ENCODE measurements around the gene USP48. TPM values are rescaled to one million over a fixed set of nuclear protein-coding genes. Genes with fewer than 3 reads are reported as not detected.

The USP48 gene
- total and polyA plus RNA-seq, 12 donors = 13.8 to 45.0 (median 36.1) TPM

DNA sequence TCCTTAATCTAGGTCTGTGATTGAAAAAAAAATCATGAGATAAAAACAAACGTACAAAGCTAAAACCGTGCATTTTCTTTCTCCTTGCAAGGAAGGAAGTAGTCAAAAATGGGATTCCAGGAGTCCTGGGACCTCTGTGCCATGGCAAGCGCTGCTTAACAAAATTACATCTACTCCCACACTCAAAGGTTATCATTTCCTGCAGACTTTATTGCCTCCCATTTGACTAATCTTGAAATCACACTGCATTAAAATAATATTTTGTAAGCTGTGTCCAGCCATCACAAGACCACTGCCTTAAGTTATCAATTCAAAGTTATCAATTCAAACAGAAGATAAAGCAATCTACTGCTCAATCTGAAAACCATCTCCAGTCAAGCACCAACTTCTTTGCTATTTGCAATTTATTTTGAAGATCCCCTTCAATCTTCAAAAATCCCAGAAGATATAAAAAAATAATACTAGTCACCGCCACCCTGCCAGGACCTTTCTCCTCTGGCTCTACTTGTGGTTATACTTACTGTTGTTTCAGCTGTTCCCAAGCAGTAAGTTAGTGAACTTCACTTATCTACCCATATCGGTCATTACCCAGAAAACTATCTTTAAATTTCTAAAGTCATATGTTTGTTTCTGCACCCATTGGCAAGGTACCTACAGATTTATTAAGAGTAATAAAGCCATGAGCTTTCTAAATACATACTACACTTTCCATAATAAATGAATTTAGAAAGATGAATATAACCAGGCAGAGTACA lies 75.7 kb downstream of the USP48 start:
- no peaks in the 10 kb centered on the region for H3K27me3 ChIP-seq
- DNase-seq = no peak
- TF ChIP-seq, protein P1, sequence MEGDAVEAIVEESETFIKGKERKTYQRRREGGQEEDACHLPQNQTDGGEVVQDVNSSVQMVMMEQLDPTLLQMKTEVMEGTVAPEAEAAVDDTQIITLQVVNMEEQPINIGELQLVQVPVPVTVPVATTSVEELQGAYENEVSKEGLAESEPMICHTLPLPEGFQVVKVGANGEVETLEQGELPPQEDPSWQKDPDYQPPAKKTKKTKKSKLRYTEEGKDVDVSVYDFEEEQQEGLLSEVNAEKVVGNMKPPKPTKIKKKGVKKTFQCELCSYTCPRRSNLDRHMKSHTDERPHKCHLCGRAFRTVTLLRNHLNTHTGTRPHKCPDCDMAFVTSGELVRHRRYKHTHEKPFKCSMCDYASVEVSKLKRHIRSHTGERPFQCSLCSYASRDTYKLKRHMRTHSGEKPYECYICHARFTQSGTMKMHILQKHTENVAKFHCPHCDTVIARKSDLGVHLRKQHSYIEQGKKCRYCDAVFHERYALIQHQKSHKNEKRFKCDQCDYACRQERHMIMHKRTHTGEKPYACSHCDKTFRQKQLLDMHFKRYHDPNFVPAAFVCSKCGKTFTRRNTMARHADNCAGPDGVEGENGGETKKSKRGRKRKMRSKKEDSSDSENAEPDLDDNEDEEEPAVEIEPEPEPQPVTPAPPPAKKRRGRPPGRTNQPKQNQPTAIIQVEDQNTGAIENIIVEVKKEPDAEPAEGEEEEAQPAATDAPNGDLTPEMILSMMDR (IDR thresholded peaks at IDR 0.05) = no peak
- H3K27ac ChIP-seq = no peak overlapping the region
- WGBS, 2 donors = 68 to 69% methylated on average over 5 of the region's 5 CpGs
- H3K36me3 ChIP-seq = peaks cover 0 to 96% (median 17%) of the 10 kb centered on the region in 9 donors
- intact Hi-C loops (cut with DNase I) = no loop called here
- no peak for ATAC-seq
- H3K4me1 ChIP-seq = peaks cover 0 to 17% (median 10%) of the 10 kb centered on the region in 9 donors
- no peaks in the 10 kb centered on the region for H3K9me3 ChIP-seq
- H3K4me3 ChIP-seq = no peak overlapping the region

DNA sequence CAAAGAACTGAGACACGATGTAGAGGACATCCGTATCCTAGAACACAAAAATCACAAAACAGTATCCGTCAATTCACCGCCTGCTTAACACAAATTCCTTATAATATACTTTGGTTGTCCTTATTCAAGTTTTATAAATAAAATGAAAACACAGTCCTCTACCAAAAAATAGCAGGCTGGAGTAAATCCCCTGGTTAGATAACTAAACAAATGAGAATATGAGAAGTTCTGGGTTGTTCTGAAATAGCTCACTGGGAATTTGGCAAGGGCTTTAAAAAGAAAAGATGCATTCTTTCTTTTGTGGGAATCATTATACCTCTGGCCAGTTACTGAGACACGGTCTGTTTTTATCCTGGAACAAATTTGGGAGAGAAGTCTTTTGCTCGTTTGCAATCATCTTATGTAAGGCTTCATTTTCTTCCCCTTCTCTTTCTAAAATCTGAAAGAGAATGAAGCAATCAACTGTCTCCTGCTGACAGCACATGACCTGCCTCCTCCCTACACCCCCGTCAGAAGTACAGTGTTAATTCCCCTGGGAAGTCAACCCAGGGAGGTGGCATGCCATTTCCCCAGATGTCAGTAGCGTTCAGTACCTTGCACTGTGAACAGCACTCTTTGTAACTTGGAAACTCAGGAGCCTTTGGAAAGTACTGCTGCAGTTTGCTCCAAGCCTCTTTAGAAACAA lies 76.7 kb downstream of the USP48 start:
- no peak overlapping the region for H3K4me3 ChIP-seq
- DNase-seq (no peak), ATAC-seq (peak in 5 of 8 donors; percentile 23 to 51 (median 42))
- TF ChIP-seq, protein P1 (IDR thresholded peaks at IDR 0.05) = no peak
- intact Hi-C loops (cut with DNase I) = no loop called here
- H3K27ac ChIP-seq = peak overlapping the region in 1 of 10 donors; percentile 1
- H3K9me3 ChIP-seq = no peaks in the 10 kb centered on the region
- 61 to 69% methylated on average over 8 of the region's 8 CpGs for WGBS, 2 donors
- H3K4me1 ChIP-seq = peaks cover 0 to 17% (median 10%) of the 10 kb centered on the region in 9 donors
- H3K36me3 ChIP-seq = peaks cover 0 to 96% (median 20%) of the 10 kb centered on the region in 9 donors
- no peaks in the 10 kb centered on the region for H3K27me3 ChIP-seq

DNA sequence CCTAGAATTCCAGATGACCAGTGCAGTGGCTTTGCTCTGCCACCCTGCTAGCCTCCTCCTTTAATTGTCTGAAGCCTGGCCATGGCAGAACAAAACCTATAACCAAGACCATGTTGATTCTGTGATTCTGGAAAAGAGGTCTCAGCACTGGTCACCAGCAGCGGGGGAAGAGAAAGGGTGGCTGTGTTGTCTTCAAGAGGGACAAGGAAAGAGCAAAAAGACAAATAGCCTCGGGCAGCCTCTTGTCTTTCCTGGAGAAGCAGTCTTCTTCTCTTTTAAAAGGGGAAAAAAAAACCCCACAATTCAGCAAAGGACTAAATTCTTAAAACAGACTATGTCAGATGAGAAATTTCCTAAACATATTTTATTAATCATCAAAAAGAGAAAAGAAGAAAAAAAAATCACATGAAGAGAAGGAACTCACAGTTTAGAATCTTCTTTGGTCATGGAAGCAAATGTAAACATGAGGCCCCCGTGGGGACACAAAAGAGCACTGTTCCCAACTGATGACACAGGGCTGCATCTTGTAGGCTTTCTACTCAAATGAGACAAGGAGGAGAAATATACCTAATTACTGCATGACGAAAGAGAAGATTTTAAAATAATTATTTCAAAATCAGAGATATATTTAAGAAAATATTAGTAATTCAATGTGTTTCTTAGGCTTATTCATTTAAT lies 77.5 kb downstream of the USP48 start:
- no peak for ATAC-seq

DNA sequence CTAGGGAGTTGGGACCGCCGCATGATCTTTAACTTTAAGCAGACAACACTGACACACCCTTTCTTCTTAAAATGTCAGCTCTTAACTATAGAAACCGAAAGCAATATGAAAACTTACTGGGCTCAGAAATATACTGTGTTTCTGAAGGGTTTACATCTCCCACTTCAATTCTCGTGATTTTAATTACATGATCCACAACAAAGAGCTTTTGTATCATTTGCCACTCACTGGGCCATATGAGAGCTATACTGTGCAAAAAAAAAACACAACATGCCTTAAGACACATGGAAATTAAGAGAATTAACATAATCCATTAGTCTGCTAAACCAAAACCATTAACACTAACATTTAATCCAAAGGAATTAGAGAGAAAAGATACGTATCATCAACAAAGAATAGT lies 78.8 kb downstream of the USP48 start:
- H3K27me3 ChIP-seq = no peaks in the 10 kb centered on the region
- DNase-seq (no peak), ATAC-seq (no peak)
- 92 to 95% methylated on average over 5 of the region's 5 CpGs for WGBS, 2 donors
- TF ChIP-seq, protein P1 (IDR thresholded peaks at IDR 0.05) = no peak
- H3K9me3 ChIP-seq = no peaks in the 10 kb centered on the region
- H3K27ac ChIP-seq = no peak overlapping the region
- H3K36me3 ChIP-seq = peaks cover 0 to 97% (median 33%) of the 10 kb centered on the region in 9 donors
- H3K4me1 ChIP-seq = peaks cover 0 to 17% (median 10%) of the 10 kb centered on the region in 9 donors
- intact Hi-C loops (cut with DNase I) = no loop called here
- no peak overlapping the region for H3K4me3 ChIP-seq

More for the DNA sequence above, 77.5 kb downstream of the USP48 start:
- Histone ChIP-seq H3K9me3 (no peaks in the 10 kb centered on the region), H3K4me3 (no peak overlapping the region), H3K36me3 (peaks cover 0 to 96% (median 27%) of the 10 kb centered on the region in 9 donors), H3K27ac (no peak overlapping the region), H3K27me3 (no peaks in the 10 kb centered on the region), H3K4me1 (peaks cover 0 to 17% (median 10%) of the 10 kb centered on the region in 9 donors)
- TF ChIP-seq, protein P1 (IDR thresholded peaks at IDR 0.05) = no peak
- no peak for DNase-seq
- intact Hi-C loops (cut with DNase I) = no loop called here
- 76 to 81% methylated on average over 4 of the region's 4 CpGs for WGBS, 2 donors

Measured in heart right ventricle (tissue), 16 donors.